A673 (cell line): ENCODE data around the gene TMEM200C. TPM values are rescaled to one million over a fixed set of nuclear protein-coding genes. Genes with fewer than 3 reads are reported as not detected.

ENCODE experiments used
- BruUV-seq: library from RNA; stranded (reverse); fragments of 400-500 nt; replicated peaks from 2 replicates; lab custom pipeline; 2021; lab: Mats Ljungman, UMichigan
- CTCF ChIA-PET: fragments of 300-600 bp; sonication (Branson Sonifier 250); formaldehyde crosslinking; loops from one replicate; lab custom pipeline; 2022; ENCODE audit warnings: antibody characterized with exemption; lab: Charles Lee
- POLR2A ChIA-PET: fragments of 300-600 bp; sonication (Branson Sonifier 250); formaldehyde crosslinking; loops from one replicate; lab custom pipeline; 2022; ENCODE audit warnings: antibody characterized with exemption; ENCODE audit not compliant: low non-redundant PET; lab: Charles Lee
- DNase-seq: peaks from one replicate; pipeline ENCODE4 v3.0.0-alpha.2; 2015; ENCODE audit warnings: low spot score
- H3K27ac ChIP-seq: fragments of 200-600 bp; sonication (generic); 2 replicates; pipeline ENCODE4 v1.5.1; 2016; ENCODE audit warnings: mixed run types, low read depth, mild to moderate bottlenecking, mixed read lengths, antibody characterized with exemption, low read length; ENCODE audit not compliant: poor library complexity, severe bottlenecking
- H3K27me3 ChIP-seq: fragments of 200-600 bp; sonication (generic); replicated peaks from 2 replicates; pipeline ENCODE4 v1.6.1; 2017; ENCODE audit warnings: mixed run types, low read depth, mild to moderate bottlenecking, mixed read lengths, antibody characterized with exemption, low read length; ENCODE audit not compliant: insufficient read depth, poor library complexity
- H3K36me3 ChIP-seq: fragments of 200-600 bp; sonication (generic); 2 replicates; pipeline ENCODE4 v1.6.1; 2016; ENCODE audit warnings: mixed run types, mild to moderate bottlenecking, mixed read lengths, antibody characterized with exemption, low read length; ENCODE audit not compliant: insufficient read depth, poor library complexity, severe bottlenecking
- H3K4me1 ChIP-seq: fragments of 200-600 bp; sonication (generic); 2 replicates; pipeline ENCODE4 v1.6.1; 2017; ENCODE audit warnings: mixed run types, mild to moderate bottlenecking, mixed read lengths, antibody characterized with exemption, low read length; ENCODE audit not compliant: insufficient read depth, poor library complexity, severe bottlenecking
- H3K4me3 ChIP-seq: fragments of 200-600 bp; sonication (generic); 2 replicates; pipeline ENCODE4 v1.5.1; 2016; ENCODE audit warnings: low read depth, mixed run types, mild to moderate bottlenecking, mixed read lengths, low read length; ENCODE audit not compliant: poor library complexity, severe bottlenecking
- H3K9me3 ChIP-seq: fragments of 200-600 bp; sonication (generic); 2 replicates; pipeline ENCODE4 v1.6.1; 2016; ENCODE audit warnings: mixed run types, low read depth, mild to moderate bottlenecking, mixed read lengths, antibody characterized with exemption, low read length; ENCODE audit not compliant: poor library complexity, severe bottlenecking
- EZH2 ChIP-seq: fragments of 200-600 bp; sonication (generic); IDR thresholded peaks from 2 replicates; pipeline ENCODE4 v1.6.1; 2017; ENCODE audit warnings: borderline replicate concordance, low read depth, mild to moderate bottlenecking, mixed read lengths, antibody characterized with exemption, low read length; ENCODE audit not compliant: poor library complexity, severe bottlenecking
- intact Hi-C: fragments of 100-400 bp; cut with micrococcal nuclease; formaldehyde crosslinking; loops from one replicate; pipeline ENCODE4 v1.10.0; 2022; ENCODE audit not compliant: unreplicated experiment
- total RNA-seq: library from RNA; stranded (reverse); gene quantifications from 2 replicates; pipeline ENCODE4 v1.2.3, GENCODE V29; 2021
- TF ChIP-seq, protein P1 (sequence below): fragments of 300-800, 200-600 bp; sonication (generic); conservative IDR thresholded peaks from 2 replicates; pipeline ENCODE4 v1.5.1; 2017; ENCODE audit warnings: low read depth, mild to moderate bottlenecking, antibody characterized with exemption, low read length, moderate library complexity, mixed read lengths

Gene TMEM200C
- total RNA-seq, 1 experiment from 2014 or later: not detected

- no peaks in the 10 kb centered on the region for H3K36me3 ChIP-seq
- POLR2A ChIA-PET: no interaction called here
- CTCF ChIA-PET: no interaction called here
- no peak for DNase-seq
- no peak overlapping the region for H3K4me3 ChIP-seq
- no peak overlapping the region for H3K27ac ChIP-seq
- no peaks in the 10 kb centered on the region for H3K27me3 ChIP-seq
- TF ChIP-seq, protein P1, sequence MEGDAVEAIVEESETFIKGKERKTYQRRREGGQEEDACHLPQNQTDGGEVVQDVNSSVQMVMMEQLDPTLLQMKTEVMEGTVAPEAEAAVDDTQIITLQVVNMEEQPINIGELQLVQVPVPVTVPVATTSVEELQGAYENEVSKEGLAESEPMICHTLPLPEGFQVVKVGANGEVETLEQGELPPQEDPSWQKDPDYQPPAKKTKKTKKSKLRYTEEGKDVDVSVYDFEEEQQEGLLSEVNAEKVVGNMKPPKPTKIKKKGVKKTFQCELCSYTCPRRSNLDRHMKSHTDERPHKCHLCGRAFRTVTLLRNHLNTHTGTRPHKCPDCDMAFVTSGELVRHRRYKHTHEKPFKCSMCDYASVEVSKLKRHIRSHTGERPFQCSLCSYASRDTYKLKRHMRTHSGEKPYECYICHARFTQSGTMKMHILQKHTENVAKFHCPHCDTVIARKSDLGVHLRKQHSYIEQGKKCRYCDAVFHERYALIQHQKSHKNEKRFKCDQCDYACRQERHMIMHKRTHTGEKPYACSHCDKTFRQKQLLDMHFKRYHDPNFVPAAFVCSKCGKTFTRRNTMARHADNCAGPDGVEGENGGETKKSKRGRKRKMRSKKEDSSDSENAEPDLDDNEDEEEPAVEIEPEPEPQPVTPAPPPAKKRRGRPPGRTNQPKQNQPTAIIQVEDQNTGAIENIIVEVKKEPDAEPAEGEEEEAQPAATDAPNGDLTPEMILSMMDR: no peak
- no peak for TF ChIP-seq EZH2
- no TSS peak for BruUV-seq
- H3K9me3 ChIP-seq: no peaks in the 10 kb centered on the region
- H3K4me1 ChIP-seq: no peaks in the 10 kb centered on the region
- intact Hi-C loops: no loop called here
Observed at GRCh38 chr18:5842653-5843052, 52.7 kb downstream of the TMEM200C start.

DNA sequence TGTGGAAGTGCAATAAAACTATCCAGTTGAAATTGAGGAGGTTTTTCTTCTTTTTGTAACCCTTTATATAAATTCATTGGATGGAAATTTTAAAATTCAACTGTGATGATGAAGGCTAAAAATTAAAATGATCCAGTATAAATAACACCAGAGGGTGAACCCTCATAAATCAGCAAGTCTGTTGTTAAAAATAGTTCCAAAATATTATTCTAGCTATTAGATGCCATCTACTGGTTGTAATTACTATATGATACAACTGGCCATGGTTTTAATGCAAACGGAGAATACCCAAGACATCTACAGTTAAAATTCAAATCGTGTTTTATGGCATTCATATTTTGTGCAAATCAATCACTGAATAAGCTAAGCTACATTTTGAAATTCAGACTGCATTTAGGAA, 53.8 kb downstream of the TMEM200C start:
- no peak for DNase-seq
- TF ChIP-seq, protein P1: no peak
- no peak for TF ChIP-seq EZH2
- no peaks in the 10 kb centered on the region for H3K36me3 ChIP-seq
- no TSS peak for BruUV-seq
- H3K4me3 ChIP-seq: no peak overlapping the region
- H3K4me1 ChIP-seq: no peaks in the 10 kb centered on the region
- POLR2A ChIA-PET: no interaction called here
- CTCF ChIA-PET: no interaction called here
- H3K9me3 ChIP-seq: no peaks in the 10 kb centered on the region
- no peak overlapping the region for H3K27ac ChIP-seq
- H3K27me3 ChIP-seq: no peaks in the 10 kb centered on the region
- intact Hi-C loops: no loop called here

- Histone ChIP-seq H3K36me3 (no peaks in the 10 kb centered on the region), H3K4me1 (no peaks in the 10 kb centered on the region), H3K27me3 (no peaks in the 10 kb centered on the region), H3K4me3 (no peak overlapping the region), H3K9me3 (no peaks in the 10 kb centered on the region), H3K27ac (no peak overlapping the region)
- BruUV-seq: no TSS peak
- no peak for DNase-seq
- ChIA-PET CTCF (no interaction called here), POLR2A (no interaction called here)
- intact Hi-C loops: no loop called here
- TF ChIP-seq, protein P1: no peak
Observed at GRCh38 chr18:5840547-5840946, 54.8 kb downstream of the TMEM200C start.
